Stimulated activated CD4-positive, alpha-beta T cell treated with anti-CD3 and anti-CD28 coated beads, Interleukin-12 subunit alpha, Interleukin-12 subunit beta, amount 100 ng/mL, for 48 hours (primary cell): ENCODE measurements around the gene WDR89.
"Not testable (repeated sequence)": the region's sequence is repeated elsewhere in the genome, so short reads cannot be mapped to it uniquely, and the experiment has no call there.

ENCODE experiments used
- DNase-seq, 3 donors: peaks; one replicate each; pipeline ENCODE4 v3.0.0-alpha.2; 2020; ENCODE audit warnings: low read depth in 2 of 3, low spot score in 1 of 3

WDR89 gene

DNA sequence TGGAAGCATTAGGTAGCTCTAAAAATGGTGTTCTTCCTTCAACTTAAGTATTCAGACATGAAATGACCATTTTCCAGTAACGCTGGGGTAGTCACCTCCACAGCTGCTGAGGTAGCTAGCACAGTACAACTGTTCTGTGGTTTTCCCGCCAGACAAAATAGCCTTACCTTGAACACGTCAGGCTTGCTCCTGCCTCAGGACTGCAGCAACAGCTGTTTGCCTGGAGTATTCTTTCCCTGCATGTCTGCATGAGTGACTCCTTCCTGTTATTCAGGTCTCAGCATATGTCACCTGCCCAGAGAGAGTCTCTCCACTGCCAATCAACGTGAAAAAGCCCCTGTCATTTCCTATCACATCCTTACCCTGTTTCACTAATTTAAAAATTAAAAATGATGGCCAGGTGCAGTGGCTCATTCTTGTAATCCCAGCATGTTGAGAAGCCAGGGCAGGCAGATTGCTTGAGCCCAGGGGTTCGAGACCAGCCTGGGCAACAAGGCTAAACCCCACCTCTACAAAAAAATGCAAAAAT is 37.9 kb downstream of the WDR89 start:
- DNase-seq = no peak

DNA sequence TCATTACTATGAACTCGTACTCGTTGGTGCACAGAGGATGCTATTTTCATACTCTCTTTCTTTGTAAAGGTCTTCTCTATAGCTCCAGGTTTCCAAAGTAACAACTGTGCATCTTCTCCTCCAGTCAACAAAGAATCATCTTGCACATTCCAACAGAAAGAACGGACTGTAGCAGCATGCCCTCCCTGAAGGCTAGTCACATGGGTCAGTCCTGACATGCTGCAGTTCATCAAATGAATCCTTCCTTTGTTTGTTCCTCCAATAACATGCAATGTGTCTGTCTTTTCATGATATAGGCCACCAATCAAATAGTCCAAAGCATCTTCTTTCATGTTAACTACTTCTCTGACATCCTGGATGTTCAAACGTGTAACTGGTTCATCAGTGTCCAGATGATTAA is 42.9 kb downstream of the WDR89 start:
- DNase-seq = no peak

DNA sequence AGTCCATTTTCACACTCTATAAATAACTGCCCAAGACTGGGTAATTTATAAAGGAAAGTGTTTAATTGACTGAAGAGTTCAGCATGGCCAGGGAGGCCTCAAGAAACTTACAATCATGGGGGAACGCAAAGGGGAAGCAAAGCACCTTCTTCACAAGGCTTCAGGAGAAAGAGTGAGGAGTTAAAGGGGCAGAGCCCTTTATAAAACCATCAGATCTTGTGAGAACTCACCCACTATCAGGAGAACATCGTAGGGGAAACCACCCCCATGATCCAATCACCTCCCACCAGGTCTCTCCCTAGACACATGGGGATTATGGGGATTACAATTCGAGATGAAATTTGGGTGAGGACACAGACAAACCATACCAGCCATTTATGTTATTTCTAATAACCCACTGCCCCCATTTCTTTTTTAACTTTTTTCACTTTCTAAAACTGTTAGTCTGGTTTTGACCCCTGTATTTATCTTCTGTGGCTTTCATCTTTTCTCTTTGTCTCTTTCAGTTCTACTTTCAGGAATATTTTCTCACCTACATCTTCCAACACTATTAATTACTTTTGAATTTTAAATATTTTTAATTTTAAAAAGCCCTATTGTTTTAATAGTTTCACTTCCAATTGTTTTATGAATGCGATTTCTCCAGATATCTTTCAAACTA is 44.5 kb downstream of the WDR89 start:
- DNase-seq = no peak

DNA sequence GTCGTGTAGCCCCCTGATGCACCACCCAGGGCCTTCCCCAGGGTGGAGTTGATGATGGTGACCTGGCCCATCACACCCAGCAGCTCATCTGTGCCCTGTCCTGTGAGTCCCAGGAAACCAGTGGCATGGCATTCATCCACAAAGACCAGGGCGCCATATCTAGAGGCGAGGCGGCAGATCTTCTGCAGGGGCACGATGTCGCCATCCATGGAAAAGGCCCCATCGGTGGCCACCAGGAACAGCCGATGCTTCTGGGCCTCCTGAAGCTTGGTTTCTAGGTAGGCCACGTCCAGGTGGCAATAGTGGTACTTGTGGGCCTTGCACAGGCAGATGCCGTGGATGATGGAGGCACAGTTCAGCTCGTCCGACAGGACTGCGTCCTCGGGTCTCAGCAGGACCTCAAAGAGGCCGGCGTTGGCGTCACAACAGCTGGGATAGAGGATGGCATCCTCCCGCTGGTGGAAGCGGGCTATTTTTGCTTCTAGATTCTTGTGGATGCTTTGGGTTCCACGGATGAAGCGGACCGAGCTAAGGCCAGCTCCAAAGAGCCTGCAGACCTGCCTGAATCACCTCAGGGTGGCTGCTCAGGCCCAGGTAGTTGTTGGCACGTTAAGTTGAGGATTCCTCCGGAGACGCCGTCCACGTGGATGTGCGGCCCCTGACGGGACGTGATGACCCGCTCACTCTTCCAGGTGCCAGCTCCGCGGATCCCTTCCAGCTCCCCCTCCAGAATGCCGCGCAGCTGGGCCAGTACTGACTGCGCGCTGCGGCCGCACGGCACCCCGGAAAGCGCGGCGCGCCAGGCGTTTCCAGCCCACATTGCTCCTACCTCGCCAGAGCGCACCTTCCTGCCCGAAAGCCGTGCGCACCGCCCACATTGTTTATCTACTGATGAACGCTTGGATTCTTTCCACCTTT is 47.0 kb downstream of the WDR89 start:
- DNase-seq = no peak

DNA sequence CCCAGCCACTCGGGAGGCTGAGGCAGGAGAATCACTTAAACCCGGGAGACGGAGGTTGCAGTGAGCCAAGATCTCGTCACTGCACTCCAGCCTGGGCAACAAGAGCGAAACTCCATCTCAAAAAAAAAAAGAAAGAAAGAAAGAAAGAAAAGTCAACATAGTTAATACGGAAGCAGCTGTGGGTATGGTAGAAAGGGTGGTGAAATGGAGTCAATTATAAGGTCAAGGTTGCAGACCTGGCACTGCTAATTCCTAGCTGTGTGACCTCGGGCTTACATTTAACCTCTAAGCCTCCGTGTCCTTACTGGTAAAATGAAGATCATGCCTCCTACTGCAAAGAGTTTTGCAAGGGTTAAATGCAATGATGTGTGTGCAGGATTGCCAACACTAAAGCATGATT is 58.6 kb downstream of the WDR89 start:
- DNase-seq = not testable (repeated sequence)

DNA sequence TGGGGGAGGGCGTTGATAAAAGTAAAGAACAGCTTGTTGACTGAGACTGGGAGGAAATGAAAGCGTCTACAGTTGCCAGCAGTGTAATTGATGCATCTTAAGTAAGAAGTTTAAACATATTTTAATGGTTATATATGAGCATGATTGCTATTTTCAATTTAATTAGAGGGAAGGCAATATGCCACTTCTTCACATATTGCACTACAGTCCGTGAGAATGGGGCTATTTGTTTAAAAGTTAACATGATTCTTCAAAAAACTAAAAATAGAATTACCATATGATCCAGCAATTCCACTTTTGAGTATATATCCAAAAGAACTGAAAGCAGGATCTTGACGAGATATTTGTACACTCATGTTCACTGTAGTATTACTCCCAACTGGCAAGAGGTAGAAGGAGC is 60.2 kb downstream of the WDR89 start:
- no peak for DNase-seq

DNA sequence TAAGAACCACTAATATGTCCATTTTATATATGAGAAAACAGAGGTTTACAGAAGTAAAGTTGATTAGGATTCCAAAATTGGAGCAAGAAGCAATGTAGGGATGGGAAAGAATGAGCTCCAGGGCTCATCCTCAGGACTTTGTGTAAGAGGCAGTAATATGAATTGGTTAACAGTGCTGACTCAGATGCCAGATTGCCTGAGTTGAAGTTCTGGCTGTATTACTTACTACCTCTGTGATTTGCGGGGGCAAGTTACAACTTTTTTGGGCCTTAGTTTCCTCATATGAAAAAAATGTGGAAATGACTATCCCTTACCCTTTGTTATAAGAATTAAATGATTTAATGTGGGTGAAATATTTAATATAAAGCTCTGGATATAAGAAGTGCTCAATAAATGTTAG is 63.4 kb downstream of the WDR89 start:
- DNase-seq = no peak

DNA sequence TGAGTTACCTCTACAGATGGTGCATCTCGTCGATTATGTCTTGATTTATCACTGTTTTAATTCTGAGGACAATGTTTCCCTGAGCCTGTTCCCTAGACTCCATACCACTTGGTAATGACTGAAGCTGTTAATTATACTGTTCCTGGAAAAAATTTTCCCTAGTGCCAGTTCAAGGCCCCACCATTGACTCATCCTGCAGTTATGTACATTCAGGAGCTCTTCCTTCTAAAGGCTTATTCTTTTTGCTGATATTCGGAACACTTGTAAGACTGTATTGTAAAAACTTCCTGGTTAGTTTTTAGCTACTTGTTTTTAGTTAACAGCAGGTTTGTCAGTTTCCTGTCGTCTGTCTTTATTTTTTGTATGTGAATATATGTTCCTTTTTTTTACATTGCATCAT is 68.1 kb downstream of the WDR89 start:
- DNase-seq = no peak

DNA sequence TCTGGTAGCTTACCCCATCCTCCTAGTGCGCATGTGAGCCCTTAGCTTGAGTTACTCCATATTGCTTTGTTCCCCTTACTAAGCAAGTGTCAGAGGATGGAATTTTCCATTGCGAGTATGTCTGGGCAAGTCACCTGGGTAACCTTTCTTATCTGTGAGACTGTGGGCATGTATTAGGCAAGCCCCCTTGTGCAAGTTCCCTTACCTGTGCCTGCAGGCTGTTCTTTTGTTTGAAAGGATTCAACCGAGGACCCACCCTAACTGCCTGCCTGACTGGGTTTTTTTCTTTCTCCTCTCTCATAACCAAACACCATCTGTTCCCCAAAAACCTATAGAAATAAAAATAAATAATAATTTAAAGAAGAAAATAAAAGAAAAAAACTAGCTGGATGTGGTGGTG is 76.2 kb downstream of the WDR89 start:
- no peak for DNase-seq

DNA sequence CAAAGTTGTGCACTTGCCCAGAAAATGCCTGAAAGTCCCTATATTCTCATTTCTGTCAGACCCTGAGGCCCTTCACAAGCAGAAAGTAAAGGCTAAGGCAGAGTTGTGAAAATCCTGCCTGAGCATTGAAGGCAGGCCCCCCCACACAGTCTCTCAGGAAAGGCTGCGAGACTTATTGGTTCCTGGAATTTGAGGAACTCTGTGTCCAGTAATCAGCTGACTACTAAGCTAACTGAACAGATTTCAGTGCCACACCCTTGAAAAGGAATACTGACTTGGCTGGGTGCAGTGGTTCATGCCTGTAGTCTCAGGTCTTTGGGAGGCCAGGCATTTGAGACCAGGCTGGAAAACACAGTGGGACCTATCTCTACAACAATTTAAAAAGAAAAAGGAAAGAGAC is 77.4 kb downstream of the WDR89 start:
- no peak for DNase-seq

DNA sequence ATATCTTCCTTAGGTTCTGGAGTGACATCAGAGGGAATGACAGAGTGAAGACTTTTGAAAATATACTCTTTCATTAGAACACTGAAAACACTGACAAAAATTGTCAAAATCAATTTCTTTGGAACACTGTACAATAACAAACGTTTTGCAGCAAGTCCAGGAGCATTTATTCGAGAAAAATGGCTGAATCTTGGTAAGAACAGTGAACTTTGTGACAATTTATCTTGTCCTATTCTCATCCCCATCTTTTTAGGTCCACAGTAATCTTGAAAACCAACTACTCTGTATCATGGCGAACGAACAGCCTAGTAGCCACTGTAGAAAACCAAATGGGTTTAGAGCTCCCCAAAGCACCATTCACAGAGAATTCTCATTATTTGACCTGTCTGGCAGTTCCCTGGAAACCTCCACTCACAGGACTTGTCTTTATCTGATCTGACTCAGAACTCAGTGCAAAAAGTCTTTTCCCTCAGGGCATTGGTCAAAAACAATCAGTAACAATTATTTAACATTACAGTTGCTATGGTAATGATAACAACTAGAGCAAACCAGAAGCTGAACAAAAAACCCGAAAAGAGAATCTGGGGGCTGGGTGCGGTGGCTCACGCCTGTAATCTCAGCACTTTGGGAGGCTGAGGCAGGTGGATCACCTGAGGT is 78.2 kb downstream of the WDR89 start:
- DNase-seq = no peak

DNA sequence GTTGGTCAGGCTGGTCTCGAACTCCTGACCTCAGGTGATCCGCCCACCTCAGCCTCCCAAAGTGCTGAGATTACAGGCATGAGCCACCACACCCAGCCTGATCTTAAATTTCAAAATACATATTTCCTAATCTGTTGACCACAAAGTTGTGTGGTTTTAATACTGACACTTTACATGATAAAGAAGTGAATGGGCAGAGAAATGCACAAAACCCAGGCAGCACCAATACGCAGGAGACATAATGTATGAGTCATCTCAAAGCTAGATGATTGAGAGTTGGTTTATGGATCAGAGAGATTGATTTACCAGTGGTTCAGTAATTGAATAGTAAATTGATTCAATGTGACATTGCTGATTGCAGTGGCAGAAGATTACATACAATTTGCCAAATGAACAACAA is 79.3 kb downstream of the WDR89 start:
- DNase-seq = no peak

DNA sequence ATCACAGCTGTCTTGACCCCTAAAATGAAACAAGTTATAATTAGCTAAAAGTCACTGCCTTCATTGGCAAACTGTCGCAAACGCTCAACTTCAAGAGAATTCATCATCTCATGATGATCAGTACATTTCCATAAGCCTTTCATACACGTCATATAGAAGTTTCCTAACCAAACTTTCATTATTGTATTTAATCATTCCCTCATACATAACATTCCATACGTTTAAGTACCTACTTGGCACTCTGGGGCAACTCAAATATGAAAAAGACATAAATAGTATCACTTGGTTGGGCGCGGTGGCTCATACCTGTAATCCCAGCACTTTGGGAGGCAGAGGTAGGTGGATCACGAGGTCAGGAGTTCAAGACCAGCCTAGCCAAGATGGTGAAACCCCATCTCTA is 86.1 kb downstream of the WDR89 start:
- no peak for DNase-seq

DNA sequence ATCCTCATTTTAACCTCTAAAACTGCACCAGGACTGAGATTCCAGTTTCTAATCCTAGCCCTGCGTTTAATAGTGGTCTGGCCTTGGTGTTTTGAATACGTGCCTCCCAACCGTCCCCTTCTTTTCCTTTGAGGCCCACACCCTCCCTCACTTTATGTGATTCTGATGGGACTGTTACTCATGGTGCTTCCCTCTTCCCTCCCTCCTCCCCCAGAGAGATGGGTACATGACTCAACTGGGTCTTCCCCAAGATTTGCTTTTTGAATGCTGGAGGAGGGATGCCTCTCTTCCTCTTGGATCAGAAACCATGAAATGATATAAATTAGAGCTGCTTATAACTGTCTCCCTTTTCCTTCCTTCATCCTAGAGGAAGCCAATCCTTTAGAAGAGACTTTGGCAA is 90.3 kb downstream of the WDR89 start:
- DNase-seq = no peak

DNA sequence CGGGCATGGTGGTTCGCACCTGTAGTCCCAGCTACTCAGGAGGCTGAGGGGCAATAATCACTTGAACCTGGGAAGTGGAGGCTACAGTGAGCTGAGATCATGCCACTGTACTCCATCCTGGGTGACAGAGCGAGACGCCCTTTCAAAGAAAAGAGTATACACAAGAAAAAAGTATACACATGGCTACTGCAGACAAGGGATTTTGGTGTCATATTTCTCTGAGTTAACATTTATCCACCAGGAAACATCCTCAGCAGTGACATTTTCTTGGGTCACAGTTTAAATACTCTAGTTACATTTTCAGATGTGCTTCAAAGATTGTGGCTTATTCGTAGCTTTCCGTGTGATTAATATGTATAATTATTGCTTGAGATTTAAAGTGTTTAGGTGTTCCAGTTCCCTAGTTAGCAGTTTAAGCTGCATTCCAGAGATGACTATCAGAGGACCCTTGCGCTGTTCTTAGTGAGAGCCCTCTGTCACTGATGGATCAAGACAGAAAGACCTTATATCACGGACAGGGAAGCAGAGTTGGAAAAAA is 93.8 kb downstream of the WDR89 start:
- DNase-seq = no peak
